ENCODE measurements around the gene C1QL3.

C1QL3 gene

DNA sequence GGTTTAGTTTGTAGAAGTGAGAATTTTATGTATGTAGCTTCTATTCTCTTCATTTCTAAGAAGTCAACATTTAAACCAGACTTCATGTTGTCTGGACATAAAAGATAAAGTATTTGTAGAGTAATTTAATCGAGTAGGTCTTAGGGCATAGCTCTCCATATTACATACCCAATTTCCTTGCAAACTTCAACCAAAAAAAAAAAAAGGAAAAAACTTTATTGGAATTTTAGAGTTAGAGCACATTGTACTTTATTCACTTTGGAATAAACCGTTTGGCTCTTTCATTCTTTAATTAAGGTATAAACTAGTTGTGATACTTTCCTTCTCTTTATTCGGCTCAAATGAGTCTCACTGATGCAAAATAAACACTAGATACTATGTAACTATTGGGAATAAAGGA is 48.9 kb downstream of the C1QL3 start:
- Mint-ChIP-seq H3K27me3 (no peaks in the 10 kb centered on the region), H3K4me1 (peaks cover 20% of the 10 kb centered on the region), H3K36me3 (ENCODE audit: low read depth) (peaks cover 31% of the 10 kb centered on the region), H3K4me3 (no peak overlapping the region), H3K9me3 (no peaks in the 10 kb centered on the region), H3K27ac (no peak overlapping the region)
- no peak for DNase-seq
- no peak for ATAC-seq

DNA sequence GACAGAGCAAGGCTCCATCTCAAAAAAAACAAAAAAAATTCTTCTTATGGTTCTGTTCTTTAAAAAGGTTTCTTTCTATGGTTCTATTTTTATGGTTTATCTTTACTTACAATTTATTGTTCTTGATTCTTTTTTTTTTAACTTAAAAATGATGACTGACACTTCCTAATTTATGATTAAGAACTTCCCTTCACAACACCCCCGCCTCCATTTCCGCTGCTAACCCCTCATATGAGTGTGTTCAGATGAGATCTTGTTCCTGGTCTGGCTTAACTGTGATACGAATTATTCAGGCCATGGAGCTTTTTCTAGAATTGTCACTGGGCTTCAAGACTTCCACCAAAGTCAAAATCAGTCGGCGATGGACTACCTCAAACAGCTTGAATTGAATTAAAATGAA is 50.9 kb downstream of the C1QL3 start:
- ATAC-seq, result peak; percentile 63
- Mint-ChIP-seq H3K27me3 (no peaks in the 10 kb centered on the region), H3K27ac (peak overlapping the region; percentile 80), H3K4me1 (peaks cover 24% of the 10 kb centered on the region), H3K36me3 (ENCODE audit: low read depth) (peaks cover 38% of the 10 kb centered on the region), H3K4me3 (no peak overlapping the region), H3K9me3 (no peaks in the 10 kb centered on the region)
- peak; percentile 34 for DNase-seq

DNA sequence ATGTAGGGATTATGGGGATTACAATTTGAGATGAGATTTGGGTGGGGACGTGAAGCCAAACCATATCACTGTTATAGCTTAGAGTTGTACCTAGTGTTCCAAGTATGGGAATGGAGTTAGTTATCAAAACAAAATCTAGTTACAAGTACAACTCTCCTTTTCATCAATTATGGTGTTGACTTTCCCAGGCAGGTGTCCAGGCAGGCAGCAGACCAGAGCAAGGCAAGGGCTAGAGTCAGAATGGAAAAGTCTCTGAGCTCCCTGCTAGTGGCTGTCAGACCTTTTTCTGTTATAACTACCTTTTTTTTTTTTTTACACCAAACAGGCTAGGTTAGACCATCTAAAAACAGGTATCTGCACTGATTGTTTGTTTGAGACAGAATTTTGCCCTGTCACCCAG is 55.7 kb downstream of the C1QL3 start:
- Mint-ChIP-seq H3K27ac (peak overlapping the region; percentile 31), H3K36me3 (ENCODE audit: low read depth) (peaks cover 58% of the 10 kb centered on the region), H3K27me3 (no peaks in the 10 kb centered on the region)

More for the DNA sequence above, 55.7 kb downstream of the C1QL3 start:
- ATAC-seq, result no peak
- Mint-ChIP-seq H3K9me3 (peaks cover 10% of the 10 kb centered on the region), H3K4me3 (no peak overlapping the region), H3K4me1 (peaks cover 34% of the 10 kb centered on the region)
- DNase-seq, result no peak

Measured in activated naive CD8-positive, alpha-beta T cell treated with anti-CD3 and anti-CD28 coated beads, Interleukin-2, amount 50 U/mL, for 24 hours (primary cell).